SKM-1 (cell line): ENCODE measurements around the gene NOC4L.

ENCODE experiments used
- DNase-seq: peaks from one replicate; lab custom pipeline; 2025; ENCODE audit not compliant: unreplicated experiment; lab: John Stamatoyannopoulos, UW

The NOC4L gene

GRCh38 chr12:132168311-132169031 is 24.2 kb downstream of the NOC4L start:
- DNase-seq: no peak

GRCh38 chr12:132169376-132169775 is 25.1 kb downstream of the NOC4L start:
- no peak for DNase-seq

DNA sequence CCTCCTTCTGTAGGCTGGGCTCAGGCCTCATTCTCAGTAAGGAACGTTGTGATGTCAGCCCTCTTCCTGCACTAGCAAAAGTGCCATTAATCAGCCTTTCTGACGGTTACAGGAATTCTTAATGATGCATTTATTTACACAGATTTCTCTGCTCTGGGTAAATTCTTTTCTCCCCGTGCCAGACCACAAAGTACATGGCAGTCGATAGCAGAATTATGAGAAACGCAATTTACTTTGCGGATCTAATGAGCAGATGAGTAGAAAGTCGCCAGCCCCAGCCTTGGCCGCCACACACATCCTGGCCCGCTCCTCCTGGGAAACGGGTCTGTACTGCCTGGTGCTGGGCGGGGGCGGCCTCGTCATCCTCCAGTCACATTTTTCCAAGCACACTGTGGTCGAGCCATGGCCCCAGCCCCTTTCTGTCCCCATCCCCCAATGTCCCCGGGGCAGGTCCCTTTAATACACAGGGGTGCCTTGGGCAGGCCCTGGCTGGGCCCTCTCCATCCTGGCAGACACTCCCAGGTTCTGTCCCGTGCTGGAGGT is 25.9 kb downstream of the NOC4L start:
- no peak for DNase-seq

GRCh38 chr12:132170637-132171292 is 26.5 kb downstream of the NOC4L start:
- no peak for DNase-seq

GRCh38 chr12:132171293-132171967 is 27.2 kb downstream of the NOC4L start:
- no peak for DNase-seq

DNA sequence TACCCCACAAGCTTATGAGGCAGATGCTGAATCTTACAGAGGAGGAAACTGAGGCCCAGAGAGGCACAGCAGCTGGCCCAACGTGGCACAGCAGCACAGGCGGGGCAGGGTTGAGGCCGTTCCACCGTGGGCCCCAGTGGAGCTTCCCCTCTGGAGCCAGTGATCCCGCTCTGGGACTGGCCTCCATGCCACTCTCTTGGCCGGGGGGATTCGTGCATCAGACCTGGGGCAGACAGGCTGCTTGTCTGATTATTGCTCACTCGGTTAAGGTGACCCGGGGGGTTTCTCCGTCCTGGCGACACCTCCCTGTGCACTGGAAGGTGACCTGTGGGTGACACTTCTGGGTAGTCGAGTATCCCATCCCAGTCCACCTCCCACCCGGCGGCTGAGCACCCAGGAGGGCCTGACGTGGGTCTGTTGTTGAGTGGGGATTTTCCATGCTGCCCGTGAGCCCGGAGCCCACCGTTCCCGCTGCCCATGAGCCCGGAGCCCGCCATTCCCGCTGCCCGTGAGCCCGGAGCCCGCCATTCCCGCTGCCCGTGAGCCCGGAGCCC is 27.8 kb downstream of the NOC4L start:
- no peak for DNase-seq

DNA sequence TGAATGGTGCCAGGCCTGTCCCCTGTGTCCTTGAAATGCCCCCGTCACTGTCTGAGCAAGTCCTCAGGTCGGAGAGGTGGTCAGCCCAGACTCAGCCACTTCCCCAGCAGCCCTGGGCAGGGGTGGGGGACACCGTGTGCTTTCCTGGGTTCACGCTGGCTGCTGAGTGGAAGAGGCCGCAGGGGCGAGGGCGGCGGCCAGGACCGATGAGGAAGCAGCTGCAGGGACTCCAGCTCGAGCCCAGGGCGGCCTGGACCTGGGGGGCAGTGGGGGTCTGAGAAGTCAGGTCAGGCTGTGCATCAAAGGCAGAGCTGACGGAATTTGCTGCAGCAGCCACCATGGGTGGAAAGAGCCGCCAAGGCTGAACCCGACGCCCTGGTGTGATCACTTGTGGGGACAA is 28.4 kb downstream of the NOC4L start:
- no peak for DNase-seq

DNA sequence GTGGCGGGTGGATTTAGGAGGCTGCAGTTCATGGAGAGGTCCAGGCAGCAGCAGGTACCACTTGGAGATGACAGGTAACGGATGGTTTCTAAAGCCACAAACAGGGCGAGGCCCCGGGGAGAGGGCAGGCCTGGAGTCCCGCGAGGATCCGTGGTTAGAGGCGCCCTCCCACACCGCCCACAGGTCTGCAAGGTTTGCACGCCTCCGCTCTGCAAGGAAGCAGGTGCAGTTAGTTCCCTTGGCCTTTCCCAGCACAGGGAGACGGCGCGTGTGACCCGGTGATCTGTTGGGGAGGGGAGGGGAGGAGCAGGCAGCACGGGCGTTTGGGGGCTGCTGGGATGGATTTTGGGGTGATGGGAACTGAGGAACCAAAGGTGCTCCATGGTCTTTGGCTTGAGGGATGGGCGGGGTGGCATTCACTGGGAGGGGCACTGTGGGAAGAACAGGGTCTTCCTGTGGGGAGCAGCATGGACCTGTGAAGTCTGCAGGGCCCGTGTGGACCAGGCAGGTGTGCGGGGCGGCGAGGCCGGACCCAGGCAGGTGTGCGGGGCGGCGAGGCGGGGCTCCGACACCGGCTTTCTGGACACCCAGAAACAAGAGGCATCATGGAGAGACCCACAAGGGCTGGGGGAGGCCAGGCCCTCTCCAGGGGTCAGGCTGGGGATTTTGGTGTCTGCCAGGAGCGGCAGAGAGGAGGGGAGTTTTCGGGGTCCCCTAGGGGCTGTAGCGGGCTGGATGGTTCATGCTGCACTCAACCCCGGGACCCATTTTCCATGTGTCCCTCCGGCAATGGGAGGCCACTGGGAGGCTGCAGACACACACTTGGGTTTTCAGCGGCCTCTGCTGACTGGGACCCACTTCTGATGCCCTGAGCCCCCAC is 29.1 kb downstream of the NOC4L start:
- DNase-seq: no peak

DNA sequence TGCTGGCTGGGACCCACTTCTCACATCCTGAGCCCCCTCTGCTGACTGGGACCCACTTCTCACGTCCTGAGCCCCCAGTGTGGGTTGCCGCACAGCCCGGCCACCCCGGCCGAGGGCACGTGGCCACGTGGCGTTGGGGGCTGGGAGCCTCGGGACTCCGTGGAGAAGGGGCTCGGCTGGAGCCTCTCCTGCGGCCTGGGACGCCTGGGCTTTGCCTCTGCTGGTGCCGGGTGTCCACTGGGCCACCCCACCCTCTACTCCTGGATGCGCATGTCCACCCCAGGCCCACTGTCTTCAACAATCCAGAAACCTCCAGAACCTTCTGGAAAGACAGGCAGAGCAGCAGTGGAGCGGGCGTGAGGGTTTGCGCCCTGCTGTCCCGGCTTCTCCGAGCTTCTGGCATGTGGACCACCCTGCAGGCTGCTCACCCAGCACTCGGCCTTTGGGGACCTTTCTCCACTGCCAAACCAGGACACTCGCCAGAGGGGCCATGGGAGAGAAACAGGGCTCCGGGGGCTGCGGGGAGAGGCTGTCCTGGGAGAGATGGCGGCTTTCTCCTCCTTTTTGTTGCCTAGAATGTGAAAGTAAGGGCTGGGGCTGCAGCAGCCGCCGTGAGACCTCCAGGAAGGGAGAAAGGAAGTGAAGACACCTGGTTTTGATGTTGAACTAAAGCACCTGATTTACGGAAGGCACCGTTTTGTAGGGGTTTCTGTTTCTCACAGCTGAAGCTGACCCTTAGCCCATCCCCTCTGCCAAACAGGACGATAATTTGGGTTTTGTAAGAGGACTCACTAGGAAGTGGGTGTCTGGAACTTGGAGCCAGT is 30.0 kb downstream of the NOC4L start:
- no peak for DNase-seq

DNA sequence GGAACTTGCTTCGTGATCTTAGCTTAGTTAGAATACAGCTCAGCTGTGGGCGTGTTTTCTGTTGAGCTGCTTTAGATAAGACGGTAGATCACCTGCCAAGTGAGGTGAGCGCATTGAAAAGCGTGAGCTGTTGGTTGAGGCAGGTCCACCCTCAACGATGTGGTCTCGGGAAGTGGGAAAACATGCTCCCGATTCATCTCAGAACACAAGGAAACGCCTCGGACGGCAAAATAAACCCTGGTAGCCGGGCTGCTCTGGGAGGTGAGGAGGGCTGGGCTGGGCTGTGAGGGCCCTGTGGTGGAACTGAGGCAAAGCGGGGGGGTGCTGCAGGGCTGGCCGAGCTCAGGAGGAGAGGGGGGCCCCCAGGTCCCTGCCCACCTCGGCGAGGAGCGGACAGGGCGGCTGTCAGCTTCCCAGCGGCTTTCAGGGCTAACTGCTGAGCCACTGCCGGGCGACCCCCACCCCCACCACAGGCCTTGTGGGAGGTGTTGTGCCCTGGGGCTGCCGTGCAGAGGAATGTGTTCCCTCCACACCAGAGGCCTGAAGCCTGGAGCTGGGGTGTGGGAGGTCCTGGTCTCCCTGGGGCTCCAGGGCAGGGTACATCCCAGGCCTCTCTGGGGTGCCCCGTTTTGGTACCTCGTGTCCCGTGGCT is 30.7 kb downstream of the NOC4L start:
- no peak for DNase-seq

DNA sequence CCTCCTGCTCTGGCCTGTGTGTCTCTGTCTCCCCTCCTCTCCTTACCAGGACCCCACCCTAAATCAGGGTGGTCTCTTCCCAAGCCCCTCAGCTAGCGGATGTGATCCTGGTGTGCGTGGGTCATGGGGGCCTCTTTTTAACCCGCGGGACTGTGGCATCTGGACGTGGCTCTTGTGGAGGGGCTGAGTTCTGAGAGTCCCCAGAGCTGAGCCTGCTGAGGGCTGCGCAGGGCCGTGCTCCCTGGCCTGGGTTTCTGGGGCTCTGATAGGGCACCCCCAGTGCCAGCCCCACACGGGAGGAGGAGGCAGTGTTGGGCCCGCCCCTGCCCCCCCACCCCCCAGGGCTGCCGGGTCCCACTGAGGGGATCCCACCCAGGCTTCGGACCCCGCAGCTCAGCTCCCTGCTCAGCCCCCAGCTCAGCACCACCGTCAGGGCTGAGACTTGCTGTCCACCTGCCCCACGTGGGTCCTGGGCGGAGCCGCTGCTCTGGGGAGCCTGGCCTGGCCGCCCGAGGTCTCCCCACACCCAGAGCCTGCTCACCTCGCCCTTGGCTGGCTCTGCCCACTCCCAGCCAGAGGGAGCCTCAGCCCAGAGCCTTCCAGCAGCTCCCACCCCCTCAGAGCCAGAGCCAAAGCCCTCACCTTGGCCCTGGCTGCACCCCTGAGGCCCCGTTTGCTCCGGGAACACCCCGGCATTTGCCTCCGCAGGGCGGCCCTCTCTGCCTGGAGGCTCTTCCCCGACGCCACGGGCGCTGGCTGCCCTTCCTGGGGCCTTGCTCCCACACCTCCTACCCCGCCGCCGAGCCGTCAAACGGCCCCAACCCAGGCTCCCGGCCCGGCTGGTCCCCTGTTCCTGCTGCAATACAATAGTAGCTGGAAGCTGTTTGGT is 31.5 kb downstream of the NOC4L start:
- no peak for DNase-seq

- DNase-seq: no peak
Observed at GRCh38 chr12:132176385-132176919, 32.2 kb downstream of the NOC4L start.

DNA sequence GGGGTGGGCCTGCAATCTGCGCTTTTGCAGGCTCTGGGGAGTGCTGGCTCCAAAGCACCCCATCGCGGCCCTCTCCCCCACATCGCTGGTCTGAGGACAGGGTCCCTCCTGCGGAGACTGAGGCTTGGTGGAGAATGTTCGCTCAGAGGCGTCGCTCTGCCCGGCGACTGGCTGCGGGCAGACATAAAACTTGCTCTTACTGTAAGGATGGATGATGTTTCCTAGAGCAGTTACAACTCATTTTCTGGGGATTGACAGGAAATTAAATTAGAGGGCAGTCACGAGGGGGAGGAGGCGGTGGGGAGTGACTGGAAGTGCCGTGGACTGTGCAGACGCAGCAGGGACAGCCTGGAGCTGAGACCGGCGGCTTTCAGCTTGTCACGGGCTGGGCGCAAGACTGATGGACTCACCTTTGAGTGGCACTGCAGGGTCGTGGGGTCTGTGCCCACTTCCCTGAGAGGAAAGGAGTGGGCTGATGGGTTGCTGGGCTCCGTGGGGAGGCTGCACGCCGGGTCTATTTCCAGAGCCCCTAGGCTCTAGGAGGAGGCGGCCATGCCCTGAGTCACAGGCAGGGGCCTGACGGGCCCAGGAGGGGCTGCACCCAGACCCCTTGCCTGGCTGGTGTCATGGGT is 32.8 kb downstream of the NOC4L start:
- no peak for DNase-seq

GRCh38 chr12:132178316-132178715 is 34.1 kb downstream of the NOC4L start:
- no peak for DNase-seq

DNA sequence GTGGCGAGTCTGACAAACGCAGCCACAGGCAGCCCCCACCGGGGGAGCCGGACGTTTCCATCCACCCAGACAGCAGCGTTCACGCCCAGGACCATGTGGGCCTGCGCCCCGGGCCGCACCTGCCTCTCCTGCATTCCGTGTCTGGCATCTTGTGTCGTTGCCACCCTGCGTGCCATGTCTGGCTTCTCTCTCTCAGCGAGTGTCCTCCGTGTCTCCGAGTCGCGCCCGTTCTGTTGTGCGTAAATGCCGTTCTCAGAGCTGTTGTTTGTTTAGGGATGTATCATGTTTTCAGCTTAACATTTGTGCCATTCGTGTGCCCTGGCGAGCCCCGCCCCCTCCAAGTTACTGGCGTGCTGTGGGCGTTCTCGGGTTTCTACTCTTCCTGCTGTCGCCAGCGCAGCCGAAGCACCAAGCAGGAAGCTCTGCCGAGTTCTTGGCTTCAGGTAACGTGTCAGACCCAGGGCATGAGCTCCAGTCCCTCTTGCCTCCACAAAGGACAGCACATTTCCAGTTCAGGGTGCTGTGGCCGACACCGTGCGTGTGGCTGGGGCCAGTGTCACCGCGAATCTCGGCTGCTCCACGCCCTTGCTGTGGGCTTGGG is 34.6 kb downstream of the NOC4L start:
- no peak for DNase-seq

GRCh38 chr12:132179431-132180362 is 35.4 kb downstream of the NOC4L start:
- no peak for DNase-seq
